HG03097 (cell line): Measurements from ENCODE around the gene RUVBL2.
"Not testable (repeated sequence)": the region's sequence is repeated elsewhere in the genome, so short reads cannot be mapped to it uniquely, and the experiment has no call there.

Experiments
- ATAC-seq: cut with Tn5 transposase; IDR thresholded peaks from one replicate; pipeline ENCODE4 v1.9.1; 2021; ENCODE audit not compliant: unreplicated experiment, low FRiP score

Gene RUVBL2

DNA sequence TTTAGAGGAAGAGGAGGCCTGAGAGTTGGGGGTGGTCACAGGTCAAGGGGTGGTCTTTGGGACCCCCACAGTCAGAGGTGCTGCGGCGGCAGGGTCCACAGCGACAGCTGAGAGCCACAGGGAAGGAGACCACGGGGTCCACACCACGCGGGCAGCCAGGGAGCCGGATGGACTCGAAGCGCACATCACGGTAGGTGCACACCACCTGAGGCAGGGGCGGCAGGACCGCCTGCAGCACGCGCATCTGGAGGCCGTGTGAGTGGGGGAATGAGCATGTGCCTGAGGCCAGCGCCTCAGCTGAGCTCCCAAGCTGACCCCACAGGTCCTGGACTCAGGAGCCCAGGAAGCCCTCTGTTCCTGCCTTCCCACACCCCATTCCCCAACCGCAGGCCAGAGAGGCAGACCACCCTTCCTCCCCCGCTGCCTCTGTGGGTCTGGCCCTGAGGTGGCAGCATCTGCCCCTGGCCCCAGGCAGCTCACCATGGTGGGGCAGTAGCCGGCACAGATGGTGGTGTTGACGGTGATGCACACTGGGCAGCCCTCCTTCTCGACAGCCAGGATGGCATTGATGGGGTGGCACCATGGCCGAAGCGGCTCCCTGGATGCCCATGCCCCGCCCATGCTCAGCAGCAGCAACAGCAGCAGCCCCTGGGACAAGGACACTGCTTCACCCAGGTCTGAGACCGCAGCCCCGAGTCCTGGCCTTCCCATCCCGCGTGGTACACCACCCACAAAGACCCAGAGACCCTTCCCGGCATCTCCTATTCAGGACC lies 22.6 kb downstream of the RUVBL2 start:
- no peak for ATAC-seq

DNA sequence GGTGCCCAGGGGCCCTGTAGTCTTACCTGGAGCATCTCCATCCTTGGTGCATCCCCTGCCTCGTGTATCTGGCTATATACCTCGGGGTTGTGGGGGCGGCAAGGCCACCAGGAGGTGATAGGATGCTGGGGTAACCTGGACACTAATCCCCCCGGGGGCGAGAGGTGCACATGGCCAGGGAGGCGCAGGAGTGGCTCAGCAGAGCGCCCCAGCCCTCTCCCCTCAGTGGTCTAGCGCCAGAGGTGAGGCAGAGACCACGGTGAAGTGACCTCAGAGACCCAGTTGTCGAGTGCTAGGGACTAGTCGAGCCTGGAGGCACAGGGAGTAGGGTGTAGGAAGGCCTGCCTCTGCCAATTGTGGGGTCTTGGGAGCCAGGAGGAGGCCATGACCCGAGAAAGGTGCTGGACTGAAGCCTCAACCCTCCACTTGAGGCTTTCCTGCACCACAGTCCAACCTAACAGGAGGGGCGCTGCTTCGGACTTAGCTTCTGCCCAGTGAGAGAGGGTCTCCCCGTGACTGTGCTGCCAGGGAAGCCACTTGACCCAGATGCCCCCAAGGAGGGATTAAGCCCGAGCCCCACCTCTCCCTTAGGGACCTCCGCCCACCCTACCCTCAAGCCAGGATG lies 23.5 kb downstream of the RUVBL2 start, which contains the start of gene LHB:
TSS of gene LHB (minus strand) at position 51 of the 625 bp plus-strand sequence. CDS start at position 41, 10 bp downstream.
- ATAC-seq, result no peak

DNA sequence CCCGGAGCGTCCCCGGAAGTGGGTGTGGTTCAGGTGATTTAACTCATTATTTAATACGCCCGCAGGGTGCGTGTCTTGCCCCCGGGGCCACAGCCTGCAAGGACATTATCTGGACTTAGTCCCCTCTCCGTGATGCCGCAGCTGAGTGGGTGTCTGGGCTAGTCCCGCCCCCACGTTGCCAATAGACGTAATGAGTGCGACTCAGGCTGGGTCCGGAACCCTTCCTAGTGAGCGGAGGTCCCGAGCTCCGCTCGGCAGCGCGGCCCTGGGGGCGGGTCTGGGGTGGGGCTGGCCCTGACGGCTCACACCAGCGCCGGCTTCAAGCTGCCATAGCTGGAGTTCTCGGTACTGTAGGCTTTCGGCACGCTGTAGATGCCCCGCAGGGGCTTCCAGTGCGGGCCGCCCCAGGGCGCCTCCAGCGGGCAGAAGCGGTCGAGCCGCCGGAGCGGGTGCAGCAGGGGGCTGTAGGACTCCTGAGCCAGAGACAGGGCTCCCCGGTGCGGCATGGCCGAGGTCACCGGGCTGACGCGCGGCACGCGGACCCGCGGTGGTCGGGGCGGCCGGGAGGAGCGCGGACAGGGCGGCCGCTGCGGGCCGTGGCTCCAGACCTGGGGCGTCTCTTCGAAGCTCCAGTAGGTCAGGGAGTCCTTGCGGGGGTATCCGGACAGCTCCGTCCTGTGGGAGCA lies 24.1 kb downstream of the RUVBL2 start:
- ATAC-seq, result no peak

DNA sequence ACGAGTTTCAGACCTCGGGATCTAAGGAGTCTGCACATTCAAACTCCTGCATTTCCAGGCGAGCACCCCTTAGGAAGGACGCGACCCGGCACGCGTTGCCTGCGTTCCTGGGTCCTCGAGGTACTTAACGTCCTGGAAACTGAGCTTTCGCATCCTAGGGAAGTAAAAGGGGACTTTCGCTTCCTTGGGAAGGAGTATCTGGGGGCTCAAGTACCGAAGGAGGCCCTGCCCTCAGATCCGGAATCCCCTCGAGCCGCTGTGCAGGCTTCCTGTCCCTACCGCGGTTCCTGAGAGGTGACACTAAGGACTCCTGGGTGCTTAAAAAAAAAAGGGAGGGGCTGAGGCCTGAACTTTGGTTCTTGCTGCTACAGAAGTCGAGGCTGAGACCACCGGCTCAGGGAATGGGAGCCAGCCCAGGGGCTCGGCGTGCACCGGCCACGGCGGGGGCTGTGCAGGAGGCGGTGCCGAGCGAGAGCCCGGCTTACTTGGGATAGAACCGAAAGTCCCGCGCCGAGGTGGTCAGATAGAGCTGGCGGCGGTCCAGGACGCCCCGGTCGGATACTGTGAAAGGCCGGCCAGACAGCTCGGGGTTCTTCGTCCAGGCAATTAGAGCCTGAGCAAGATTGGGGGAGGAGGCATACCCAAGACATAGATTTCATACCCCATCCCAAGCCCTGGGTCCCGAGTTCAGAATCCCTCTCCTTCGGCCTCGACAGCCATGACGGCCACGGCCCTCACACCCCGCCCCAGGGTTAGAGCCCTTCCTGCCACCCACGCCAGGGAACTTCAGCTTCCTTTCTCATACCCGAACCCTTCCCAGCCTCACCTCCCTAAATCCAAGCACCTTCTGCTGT lies 24.9 kb downstream of the RUVBL2 start:
- ATAC-seq, result not testable (repeated sequence)

DNA sequence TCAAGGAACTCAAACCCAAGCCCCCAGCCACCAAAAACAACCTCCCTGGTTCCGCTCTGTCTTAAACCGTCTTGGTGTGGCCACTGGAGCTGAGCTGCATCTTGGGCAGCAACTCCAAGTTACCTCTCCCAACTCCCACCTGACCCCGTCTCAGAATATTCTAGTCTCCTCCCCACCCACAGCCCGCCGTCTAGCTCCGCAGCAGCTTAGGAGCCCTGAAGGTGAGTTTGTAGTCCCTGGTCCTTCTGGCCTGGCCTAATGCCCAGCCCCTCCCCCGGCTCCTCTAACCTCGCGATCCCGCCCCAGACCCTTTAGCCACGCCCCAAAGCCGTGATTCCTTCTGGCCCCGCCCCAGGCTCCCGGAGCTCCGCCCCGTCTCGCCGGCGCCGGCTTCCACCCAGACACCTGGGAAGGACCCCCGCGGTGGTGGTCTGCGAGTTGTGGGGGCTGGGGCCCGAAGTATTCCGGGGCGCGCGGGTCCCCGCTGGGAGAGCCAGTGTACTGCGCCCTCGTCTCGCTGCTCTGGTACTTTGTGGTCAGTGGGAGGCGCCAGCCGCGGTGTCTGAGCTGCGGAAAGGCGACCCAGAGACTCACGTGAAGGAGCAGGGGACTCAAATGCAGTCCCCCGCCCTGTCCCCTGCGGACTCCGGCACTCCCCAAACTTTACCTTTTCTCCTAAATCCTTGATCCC lies 25.7 kb downstream of the RUVBL2 start:
- no peak for ATAC-seq

DNA sequence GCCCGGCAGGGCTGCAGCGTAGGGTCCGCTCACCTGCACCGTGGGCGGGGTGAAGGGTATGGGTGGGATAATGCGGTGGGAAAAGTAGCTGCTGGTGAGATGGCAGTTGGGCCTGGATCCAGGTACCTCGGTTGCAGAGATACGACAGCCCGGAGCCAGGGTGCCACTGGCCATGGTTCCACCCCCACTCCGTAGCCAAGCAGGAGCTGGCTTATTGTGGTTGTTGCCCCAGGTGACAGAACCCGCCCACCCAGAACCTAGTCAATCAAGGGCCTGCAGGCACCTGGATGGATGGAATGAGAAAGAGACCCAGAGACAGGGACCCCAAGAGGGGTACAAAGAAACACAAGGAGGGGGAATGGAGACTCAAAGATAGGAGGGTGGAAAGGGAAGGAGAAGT lies 26.7 kb downstream of the RUVBL2 start:
- no peak for ATAC-seq

DNA sequence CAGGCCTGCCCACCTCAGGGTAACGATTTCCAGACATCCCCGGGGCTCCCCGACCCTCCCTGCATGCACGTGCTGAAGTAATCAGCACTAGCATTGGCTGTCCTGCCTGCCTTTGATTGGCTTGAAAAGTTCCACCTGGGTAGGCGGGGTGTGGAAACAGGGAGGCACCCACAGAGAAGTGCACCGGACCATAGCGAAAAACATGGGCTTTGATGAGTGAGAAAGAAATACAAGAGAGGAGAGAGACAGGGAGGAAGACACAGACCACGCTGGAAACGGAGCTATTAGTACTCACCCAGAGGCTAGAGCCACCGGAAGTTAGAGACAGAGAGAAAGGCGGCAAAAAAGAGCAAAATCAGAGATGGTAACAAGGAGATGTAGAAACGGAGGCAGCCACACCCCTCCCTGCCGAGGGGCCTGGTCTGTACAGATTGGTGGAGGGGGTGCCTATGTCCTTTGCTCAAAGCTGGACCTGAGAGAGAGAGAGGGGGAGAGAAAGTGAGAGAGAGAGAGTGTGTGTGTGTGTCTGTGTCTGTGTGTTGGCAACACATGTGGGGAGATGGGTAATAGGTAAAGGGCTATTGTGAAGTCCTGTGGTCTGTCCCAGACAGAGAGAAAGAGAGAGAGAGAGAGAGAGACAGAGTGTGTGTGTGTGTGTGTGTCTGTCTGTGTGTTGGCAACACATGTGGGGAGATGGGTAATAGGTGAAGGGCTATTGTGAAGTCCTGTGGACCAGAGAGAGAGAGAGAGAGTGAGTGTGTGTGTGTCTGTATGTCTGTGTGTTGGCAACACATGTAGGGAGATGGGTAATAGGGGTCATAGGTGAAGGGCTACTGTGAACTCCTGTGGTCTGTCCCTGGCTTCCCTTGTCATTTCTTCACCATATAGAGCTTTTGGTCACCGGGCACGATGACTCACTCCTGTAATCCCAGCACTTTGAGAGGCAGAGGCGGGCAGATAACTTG lies 27.5 kb downstream of the RUVBL2 start:
- ATAC-seq, result no peak

DNA sequence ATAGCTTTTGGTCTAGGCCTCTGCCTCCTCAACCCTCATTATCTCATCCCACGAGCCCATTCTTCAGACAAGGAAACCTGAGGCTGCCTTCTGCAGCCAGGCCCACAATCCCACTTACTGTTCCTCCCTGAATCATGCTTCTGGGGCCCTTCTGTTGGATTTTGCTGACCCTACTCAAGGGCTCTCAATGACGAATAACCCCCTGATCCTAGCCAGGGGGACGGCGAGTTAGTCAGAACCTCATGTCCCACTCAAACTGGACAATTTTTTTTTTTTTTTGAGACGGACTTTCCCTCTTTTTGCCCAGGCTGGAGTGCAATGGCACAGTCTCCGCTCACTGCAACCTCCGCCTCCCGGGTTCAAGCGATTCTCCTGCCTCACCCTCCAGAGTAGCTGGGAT lies 28.4 kb downstream of the RUVBL2 start:
- no peak for ATAC-seq

DNA sequence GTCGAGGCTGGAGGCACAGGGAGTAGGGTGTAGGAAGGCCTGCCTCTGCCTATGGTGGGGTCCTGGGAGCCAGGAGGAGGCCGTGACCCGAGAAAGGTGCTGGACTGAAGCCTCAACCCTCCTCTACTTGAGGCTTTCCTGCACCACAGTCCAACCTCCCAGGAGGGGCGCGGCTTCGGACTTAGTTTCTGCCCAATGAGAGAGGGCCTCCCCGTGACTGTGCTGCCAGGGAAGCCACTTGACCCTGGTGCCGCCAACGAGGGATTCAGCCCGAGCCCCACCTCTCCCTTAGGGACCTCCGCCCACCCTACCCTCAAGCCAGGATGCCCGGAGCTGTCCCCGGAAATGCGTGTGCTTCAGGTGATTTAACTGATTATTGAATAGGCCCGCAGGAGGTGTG lies 30.5 kb downstream of the RUVBL2 start, which contains the start of gene CGB3:
TSS of gene CGB3 (minus strand) at position 101 of the 400 bp plus-strand sequence. CDS start 362 bp downstream, outside the sequence.
- ATAC-seq, result not testable (repeated sequence)

DNA sequence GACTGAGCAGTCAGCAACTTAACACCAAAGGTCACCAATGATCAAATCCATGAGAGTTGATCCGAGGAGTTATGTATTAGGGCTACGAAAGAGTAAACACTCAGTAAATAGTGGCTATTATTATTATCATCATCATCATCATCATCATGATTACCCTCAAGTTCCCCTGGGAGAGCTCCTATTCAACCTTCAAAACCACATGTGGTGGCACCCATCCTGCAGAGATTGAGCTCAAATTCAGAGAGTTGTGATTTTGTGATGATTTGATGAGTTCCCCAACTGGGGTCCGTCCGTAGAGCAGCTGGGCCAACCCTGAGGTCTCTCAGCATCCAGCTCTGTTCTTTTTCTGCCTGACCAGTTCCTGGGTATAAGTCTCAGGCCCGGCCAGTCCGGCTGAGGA lies 31.4 kb downstream of the RUVBL2 start:
- not testable (repeated sequence) for ATAC-seq

DNA sequence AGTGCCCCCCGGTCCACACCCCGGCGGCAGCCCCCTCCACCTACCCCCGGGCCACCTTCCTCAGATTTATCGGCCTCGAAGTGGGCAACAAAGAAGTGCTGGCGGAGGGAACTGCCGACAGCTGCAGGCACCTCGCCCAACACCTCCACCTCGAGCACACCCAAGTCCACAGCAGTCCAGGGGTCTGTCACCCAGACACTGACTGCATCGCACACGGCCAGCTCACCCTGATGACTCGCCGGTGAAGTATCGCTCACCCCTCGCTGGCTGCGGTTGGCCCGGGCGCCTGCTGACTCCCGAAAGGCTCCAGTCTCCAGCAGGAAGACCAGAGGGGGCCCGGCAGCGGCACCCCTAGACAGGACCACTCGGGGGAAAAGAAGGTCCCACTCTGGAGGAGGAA lies 31.9 kb downstream of the RUVBL2 start:
- not testable (repeated sequence) for ATAC-seq

DNA sequence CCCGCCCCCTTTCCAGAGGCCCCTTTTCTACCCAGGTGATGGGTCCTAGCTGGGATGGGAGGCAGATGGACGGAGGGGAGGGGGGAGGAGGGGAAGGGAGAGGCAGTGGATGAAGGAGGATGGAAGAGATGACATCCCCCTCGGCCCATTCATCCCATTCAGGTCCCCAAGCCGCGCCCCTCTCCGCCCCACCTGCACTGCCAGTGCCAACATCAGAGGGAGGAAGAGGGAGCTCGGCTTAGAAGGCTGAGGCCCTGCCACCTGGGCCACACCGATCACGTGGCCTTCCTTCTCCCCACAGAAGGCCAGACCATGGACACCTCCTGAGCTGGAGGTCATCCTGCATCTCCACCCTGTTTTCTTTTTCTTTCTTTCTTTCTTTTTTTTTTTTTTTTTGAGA lies 35.0 kb downstream of the RUVBL2 start:
- not testable (repeated sequence) for ATAC-seq

DNA sequence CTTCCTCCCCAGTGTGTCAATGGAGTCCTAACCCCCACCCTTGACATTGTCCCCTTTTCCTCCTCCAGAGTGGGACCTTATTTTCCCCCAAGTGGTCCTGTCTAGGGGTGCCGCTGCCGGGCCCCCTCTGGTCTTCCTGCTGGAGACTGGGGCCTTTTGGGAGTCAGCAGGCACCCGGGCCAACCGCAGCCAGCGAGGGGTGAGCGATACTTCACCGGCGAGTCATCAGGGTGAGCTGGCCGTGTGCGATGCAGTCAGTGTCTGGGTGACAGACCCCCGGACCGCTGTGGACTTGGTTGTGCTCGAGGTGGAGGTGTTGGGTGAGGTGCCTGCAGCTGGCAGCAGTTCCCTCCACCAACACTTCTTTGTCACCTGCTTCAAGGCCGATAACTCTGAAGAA lies 36.1 kb downstream of the RUVBL2 start:
- ATAC-seq, result not testable (repeated sequence)

DNA sequence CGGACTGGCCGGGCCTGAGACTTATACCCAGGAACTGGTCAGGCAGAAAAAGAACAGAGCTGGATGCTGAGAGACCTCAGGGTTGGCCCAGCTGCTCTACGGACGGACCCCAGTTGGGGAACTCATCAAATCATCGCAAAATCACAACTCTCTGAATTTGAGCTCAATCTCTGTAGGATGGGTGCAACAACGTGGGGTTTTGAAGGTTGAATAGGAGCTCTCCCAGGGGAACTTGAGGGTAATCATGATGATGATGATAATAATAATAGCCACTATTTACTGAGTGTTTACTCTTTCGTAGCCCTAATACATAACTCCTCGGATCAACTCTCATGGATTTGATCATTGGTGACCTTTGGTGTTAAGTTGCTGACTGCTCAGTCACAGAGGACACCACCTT lies 36.6 kb downstream of the RUVBL2 start:
- not testable (repeated sequence) for ATAC-seq

DNA sequence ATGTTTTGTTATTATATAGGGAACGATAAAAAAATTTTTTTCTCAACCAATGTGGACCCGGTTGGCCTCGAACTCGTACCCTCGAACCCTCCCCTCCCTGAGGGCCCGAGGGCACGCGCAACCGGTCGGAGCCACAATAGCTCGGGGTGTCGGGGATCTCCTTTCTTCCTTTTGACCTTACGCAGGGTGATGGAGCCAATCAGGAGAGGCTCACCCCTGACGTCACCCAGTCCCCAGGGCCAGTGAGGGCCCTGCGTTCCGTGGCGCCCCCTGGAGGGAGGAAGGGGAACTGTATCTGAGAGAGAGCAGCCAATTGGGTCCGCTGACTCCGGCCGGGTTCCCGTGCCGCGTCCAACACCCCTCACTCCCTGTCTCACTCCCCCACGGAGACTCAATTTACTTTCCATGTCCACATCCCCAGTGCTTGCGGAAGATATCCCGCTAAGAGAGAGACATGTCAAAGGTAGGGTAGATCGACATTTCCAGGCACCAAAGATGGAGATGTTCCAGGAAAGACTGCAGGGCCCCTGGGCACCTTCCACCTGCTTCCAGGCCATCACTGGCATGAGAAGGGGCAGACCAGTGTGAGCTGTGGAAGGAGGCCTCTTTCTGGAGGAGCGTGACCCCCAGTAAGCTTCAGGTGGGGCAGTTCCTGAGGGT lies 38.1 kb downstream of the RUVBL2 start, which contains the start of gene CGB2:
TSS of gene CGB2 (plus strand) at position 249 of the 660 bp plus-strand sequence. CDS start at position 455, 206 bp downstream.
- not testable (repeated sequence) for ATAC-seq

DNA sequence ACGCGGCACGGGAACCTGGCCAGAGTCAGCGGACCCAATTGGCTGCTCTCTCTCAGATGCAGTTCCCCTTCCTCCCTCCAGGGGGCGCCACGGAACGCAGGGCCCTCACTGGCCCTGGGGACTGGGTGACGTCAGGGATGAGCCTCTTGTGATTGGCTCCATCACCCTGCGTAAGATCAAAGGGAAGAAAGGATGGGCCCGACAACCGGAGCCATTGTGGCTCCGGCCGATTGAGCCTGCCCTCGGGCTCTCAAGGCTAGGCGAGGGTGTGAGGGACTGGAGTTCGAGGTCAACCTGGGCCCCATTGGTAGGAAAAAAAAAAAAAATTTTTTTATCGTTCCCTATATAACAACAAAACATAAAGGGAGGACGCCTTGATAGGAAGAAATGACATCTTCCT lies 43.1 kb downstream of the RUVBL2 start, which contains the start of gene CGB1:
TSS of gene CGB1 (minus strand) at position 81 of the 400 bp plus-strand sequence. CDS start 184 bp downstream, outside the sequence.
- not testable (repeated sequence) for ATAC-seq

DNA sequence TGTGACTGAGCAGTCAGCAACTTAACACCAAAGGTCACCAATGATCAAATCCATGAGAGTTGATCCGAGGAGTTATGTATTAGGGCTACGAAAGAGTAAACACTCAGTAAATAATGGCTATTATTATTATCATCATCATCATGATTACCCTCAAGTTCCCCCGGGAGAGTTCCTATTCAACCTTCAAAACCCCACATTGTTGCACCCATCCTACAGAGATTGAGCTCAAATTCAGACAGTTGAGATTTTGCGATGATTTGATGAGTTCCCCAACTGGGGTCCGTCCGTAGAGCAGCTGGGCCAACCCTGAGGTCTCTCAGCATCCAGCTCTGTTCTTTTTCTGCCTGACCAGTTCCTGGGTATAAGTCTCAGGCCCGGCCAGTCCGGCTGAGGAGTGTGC lies 44.4 kb downstream of the RUVBL2 start:
- ATAC-seq, result not testable (repeated sequence)
